Mesenteric fat pad (tissue), 1 donor: Measurements from ENCODE around the gene ADARB1. TPM values are rescaled to one million over a fixed set of nuclear protein-coding genes. Genes with fewer than 3 reads are reported as not detected.
A peak's percentile ranks its signal among the peaks of the same experiment; 100 is the strongest.

Experiments used
- DNase-seq: peaks from one replicate; pipeline ENCODE4 v3.0.0-alpha.2; 2020; ENCODE audit warnings: low spot score
- total RNA-seq: library from RNA; stranded (reverse); fragmentation: NEBNext Ultra II Directional; extraction: Animal tissue kit (Norgen Biotek cat#: 25700); gene quantifications from one replicate; pipeline ENCODE4 v1.2.1, GENCODE V29; 2021
- donor health status: DM: yes; HTN: yes; CAD: no.

Gene ADARB1
- total RNA-seq, 1 donor from 2014 or later, result 39.6 TPM

- peak; percentile 57 for DNase-seq
These were observed 172.3 kb downstream of the ADARB1 start for GRCh38 chr21:45246386-45247320.

- DNase-seq, result no peak
These were observed 174.0 kb downstream of the ADARB1 start for GRCh38 chr21:45248301-45248892.

- DNase-seq, result peak; percentile 80
These were observed 174.6 kb downstream of the ADARB1 start for GRCh38 chr21:45248893-45249381.

GRCh38 chr21:45249626-45250025 is 175.2 kb downstream of the ADARB1 start:
- peak; percentile 62 for DNase-seq

DNA sequence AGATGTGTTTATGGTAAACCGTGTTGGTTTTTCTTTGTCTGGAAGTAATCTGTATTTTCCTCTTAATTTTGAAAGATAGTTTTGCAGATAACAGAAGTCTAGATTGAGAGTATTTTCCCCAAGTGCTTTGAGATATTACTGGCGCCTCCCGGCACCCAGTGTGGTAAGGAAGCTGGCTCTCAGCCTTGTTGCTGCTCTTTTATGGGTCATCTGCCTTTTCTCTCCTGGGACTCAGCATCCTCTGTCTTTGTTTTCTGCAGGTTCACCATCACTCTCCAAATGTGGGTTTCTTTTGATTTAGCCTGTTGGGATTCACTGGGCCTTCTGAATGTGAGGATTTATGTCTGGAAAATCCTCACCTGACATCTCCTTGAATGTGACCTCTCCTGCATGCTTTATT is 175.9 kb downstream of the ADARB1 start:
- no peak for DNase-seq

DNA sequence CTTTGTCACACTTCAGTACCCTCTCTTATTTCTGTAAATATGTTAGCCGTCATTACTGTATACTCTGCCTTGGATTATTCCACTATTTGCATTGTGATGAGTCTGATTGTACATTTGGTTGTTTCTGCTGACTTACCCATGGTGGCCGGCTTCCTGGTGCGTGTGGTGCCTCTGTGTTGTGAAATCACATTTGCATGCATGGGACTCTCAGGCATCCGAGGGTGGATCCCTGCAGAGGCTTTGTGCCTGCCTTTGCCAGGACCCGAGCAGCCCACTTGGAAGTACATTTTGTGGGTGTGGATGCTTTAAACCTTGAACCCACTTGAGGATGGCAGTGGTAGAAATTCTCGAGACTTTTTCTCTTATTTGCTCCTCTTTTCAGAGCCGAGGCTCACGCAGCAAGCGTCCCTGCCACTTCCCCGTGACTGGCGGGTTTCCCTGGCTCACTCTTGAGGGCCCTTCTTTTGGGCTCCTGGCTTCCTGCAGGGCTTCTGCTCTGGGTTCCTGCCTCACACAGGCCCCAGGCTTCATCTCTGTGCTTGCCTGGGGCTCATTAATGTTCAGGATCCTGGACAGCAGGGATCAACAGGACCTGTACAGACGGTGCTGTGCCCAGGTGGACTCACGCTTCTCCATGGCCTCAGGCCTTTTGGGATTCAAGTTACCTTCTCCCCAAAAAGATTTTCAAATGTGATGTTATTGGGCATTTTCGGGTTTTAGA is 176.7 kb downstream of the ADARB1 start:
- no peak for DNase-seq

DNA sequence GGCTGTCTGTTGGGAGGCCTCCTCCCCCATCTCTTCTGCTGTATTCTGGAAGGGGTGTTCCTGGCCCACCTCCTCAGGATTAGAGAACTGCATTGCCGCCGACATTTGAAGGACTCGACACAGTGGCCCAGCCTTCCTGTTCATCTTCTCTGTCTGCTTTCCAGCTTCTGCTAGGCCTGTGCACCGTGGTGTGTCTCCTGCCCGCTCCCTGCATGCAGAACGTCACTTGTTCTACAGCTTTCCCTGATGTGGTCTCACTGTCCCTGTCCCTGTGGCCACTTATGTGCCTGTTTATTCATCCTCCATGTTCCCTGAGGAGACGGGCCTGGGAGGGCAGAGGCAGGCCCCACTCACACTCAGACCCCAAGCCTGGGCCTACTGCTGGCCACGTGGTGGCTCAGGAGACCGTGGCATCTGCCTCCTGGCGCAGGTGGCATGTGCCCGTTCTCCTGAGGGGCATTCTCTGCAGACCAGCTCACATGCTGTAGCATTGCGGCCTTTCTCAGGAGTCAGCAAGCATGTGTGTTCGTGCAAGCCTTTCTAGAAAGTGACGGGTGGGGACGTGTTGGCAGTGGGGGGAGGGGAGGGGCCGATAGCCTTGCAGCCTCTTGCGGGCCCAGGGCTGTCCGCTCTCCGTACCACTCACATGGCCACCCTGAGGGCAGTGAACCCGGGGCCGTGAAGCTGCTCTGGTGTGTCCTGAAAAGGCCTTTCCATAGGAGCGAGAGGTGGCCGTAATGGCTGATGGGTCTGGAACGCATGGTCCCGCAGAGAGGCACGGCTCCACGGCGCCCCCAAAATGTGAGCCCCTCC is 177.5 kb downstream of the ADARB1 start:
- DNase-seq, result peak; percentile 76

DNA sequence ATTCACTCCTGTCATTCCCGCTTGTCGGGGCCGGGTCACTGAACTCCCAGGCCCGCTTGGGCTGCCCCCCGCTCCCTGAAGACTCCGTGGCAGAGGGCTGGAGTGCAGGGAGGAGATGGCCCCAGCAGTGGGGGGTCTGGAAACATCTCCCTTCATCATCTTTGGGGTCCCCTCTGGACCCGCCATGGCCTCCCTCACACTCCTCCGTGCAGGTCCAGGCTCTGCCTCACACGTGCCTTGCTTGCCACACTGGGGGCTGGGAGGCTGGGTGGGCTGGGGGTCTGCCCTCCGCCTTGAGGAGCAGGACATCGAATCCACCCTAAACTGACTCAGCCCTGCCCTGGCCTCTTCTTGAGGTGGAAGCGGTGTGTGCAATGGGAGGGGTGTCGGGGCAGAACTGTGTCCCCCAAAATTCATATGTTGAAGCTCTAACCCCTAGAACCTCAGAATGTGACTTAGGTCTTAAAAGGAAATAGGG is 178.1 kb downstream of the ADARB1 start:
- peak; percentile 65 for DNase-seq

DNA sequence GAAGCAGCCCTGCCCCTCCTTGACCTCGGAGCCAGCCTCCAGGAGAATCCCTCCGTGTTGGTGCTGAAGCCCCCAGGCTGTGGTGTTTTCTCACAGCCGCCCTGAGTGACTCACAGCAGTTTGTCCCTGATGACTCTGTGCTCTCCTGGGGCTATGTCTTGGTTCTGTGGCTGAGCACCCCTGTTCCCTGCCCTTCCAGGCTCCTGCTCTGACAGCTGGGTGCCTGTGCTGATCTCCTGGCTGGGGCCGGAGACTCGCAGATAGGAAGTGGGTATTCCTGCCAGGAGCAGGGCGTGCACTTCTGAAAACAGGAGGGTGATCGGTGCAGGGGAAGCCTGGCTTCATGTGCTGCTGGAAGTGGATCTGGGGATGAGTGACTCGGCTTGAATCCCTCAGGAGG is 178.8 kb downstream of the ADARB1 start:
- DNase-seq, result peak; percentile 72

DNA sequence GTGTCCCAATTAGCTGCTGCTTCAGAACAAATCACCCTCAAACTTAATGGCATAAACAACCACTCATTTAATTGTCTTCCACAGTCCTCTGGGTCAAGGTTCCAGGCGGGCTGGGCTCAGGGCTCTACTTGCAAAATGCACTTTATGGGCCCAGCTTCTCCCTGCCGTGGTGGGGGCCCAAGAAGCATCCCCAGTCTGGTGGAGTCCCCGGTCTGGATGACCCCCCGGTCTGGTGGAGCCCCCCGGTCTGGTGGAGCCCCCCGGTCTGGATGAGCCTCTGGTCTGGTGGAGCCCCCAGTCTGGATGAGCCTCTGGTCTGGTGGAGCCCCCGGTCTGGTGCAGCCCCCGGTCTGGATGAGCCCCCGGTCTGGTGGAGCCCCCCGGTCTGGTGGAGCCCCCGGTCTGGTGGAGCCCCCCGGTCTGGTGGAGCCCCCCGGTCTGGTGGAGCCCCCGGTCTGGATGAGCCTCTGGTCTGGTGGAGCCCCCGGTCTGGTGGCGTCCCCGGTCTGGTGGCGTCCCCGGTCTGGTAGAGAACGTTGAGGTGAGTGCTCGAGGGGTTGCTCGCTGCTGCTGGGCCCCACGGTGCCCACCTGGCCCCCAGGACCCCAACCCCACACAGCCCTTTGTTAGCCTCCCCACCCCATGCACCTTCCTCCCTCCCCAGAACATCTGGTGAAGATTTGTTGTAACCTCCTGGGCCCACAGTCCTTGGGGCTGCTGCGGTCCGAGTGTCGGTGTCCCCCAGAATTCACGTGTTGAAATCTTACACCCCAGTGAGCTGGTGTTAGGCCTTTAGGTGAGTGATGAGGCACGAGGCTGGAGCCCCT is 179.5 kb downstream of the ADARB1 start:
- DNase-seq, result no peak

DNA sequence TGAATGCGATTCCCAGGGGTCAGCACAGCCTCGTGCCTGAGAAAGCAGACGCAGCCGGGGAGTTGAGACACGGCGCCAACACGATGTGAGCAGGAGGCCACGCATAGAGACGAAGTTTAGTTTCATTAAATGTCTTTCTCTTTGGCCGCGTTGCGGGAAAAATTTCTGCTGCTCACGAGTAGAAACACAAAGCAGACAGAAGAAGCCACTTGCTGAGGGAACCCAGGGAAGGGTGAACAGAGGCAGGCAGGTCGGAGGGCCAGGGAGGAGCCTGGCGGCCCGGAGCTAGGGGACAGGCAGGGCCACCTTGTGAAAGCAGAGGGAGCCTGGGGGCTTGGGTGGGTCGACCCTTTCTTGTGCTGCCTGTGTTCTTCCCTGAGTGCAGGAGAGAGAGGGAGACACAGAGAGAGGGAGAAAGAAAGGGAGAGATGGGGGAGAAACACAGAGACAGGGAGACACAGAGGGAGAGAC is 180.1 kb downstream of the ADARB1 start:
- peak; percentile 59 for DNase-seq

- DNase-seq, result peak; percentile 87
These were observed 181.1 kb downstream of the ADARB1 start for GRCh38 chr21:45255381-45256020.

DNA sequence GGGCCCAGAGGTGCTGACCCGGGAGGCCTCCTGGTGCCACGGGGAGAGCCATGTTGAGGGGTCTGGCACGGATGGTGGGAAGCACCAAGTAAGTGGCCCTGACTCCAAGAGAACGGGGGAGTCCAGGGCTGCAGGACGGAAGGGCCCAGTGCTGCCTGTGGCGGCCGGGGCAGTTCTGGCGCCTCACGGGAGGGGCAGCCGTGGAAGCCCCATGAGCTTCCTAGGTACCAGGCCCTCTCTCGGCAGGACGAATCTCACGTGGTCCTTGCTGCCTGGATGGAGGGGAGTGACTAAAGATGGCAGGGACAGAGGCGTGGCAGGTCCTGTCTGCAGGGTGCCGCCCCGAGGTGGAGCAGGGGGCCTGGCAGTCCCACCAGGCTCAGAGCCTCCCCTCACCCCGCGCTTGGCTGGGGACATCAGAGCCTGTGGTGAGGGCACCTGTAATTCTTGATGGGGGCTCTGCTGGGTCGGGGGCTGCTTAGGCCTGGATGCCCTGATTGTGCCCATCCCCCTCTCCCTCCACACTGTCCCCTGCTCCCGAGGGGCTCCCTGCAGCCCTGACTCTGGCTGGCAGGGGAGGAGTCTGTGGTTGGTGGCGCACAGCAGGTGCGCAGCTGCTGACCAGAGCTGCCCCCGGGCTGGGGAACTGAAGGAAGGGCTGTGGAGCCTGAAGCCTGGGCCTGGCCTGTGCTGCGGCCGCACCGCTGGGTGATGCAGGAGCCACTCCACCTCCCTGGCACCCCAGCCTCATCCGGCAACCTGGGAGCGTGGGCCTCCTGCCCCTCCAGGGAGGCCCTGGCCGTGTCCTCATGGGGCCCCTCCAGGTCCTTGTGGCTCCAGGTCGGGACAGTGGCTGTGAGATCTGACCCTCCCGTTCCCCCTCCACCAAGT is 181.9 kb downstream of the ADARB1 start:
- peak; percentile 82 for DNase-seq

- DNase-seq, result no peak
These were observed 182.7 kb downstream of the ADARB1 start for GRCh38 chr21:45256912-45257672.

DNA sequence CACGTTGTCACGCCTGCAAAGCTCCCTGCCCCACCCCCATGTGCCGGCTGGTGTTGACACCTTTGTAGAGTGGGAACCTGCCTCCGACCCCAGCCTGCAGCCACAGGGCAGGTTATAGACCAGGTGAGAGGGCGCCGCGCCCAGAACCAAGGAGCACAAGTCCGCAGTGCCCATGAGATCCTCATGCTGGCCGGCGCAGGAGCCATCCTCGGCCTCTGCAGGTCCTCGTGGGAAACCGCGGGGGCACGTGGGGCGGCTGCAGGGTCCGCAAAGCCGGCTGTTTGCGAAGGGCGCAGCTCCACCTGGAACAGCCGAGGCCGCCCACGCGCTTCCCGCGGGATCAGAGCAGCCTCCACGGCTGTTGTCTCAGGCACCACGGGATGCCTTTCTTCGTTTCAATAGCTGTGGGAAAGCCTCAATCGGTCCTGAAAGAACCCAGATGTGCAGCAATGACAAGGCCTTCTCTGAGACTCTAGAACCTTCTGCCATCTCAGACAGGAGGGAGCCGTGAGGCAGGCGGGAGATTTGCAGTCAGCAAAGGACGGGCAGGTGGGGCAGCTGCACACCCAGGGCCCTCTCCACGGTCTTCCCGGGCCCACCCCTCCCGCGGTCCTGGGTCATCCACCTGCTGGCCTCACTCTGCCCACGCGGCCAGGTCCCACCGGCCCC is 183.4 kb downstream of the ADARB1 start:
- DNase-seq, result peak; percentile 84

DNA sequence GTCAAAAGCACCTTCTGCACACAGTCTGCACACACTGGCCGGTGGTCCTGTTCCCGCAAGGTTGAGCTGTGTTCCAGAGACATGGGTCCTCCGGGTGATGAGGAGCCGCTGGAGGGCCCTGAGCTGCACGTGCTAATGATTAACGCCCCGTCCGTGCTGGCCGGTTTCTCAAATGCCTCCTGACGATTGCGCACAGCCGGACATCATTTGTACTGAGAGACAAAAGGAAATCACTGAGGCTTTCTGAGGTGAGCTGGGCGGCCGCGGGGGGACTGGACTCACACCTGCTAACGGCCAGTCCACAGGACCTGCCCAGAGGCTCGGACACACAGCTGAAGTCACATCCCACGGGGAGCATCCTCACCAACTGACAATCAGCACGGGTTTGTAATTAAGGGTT is 184.1 kb downstream of the ADARB1 start:
- DNase-seq, result peak; percentile 87
